Endothelial cell (in vitro differentiated cells): ENCODE measurements around the gene TPO. TPM values are rescaled to one million over a fixed set of nuclear protein-coding genes. Genes with fewer than 3 reads are reported as not detected.

Source experiments
- DNase-seq: peaks from one replicate; pipeline ENCODE4 v3.0.0; 2021; ENCODE audit warnings: low spot score
- H3K27ac Mint-ChIP-seq: one replicate; pipeline ENCODE4 v1.8.0; 2021; ENCODE audit warnings: mixed read lengths, inconsistent platforms; ENCODE audit not compliant: unreplicated experiment
- H3K27me3 Mint-ChIP-seq: one replicate; pipeline ENCODE4 v1.8.0; 2021; ENCODE audit warnings: mild to moderate bottlenecking, moderate library complexity, mixed read lengths, inconsistent platforms; ENCODE audit not compliant: unreplicated experiment
- H3K36me3 Mint-ChIP-seq: one replicate; pipeline ENCODE4 v1.8.0; 2021; ENCODE audit warnings: mild to moderate bottlenecking, low read depth, mixed read lengths, inconsistent platforms; ENCODE audit not compliant: unreplicated experiment
- H3K4me1 Mint-ChIP-seq: one replicate; pipeline ENCODE4 v1.8.0; 2021; ENCODE audit warnings: mild to moderate bottlenecking, mixed read lengths, inconsistent platforms; ENCODE audit not compliant: unreplicated experiment
- H3K4me3 Mint-ChIP-seq: one replicate; pipeline ENCODE4 v1.8.0; 2021; ENCODE audit warnings: mild to moderate bottlenecking, mixed read lengths, inconsistent platforms; ENCODE audit not compliant: unreplicated experiment
- H3K9me3 Mint-ChIP-seq: one replicate; pipeline ENCODE4 v1.8.0; 2021; ENCODE audit warnings: mixed read lengths, inconsistent platforms; ENCODE audit not compliant: unreplicated experiment
- total RNA-seq: library from RNA; stranded (reverse); fragmentation: NEBNext Ultra II Directional; extraction: Animal tissue kit (Norgen Biotek cat#: 25700); gene quantifications from one replicate; pipeline ENCODE4 v1.2.1, GENCODE V29; 2021; ENCODE audit not compliant: unreplicated experiment
- TF ChIP-seq, protein P1 (sequence below): fragments of 200-600 bp; sonication (generic); IDR thresholded peaks from one replicate; pipeline ENCODE4 v1.5.0; 2021; ENCODE audit warnings: antibody characterized with exemption; ENCODE audit not compliant: unreplicated experiment

The TPO gene
- total RNA-seq, 1 donor from 2014 or later, result 0.41 TPM

DNA sequence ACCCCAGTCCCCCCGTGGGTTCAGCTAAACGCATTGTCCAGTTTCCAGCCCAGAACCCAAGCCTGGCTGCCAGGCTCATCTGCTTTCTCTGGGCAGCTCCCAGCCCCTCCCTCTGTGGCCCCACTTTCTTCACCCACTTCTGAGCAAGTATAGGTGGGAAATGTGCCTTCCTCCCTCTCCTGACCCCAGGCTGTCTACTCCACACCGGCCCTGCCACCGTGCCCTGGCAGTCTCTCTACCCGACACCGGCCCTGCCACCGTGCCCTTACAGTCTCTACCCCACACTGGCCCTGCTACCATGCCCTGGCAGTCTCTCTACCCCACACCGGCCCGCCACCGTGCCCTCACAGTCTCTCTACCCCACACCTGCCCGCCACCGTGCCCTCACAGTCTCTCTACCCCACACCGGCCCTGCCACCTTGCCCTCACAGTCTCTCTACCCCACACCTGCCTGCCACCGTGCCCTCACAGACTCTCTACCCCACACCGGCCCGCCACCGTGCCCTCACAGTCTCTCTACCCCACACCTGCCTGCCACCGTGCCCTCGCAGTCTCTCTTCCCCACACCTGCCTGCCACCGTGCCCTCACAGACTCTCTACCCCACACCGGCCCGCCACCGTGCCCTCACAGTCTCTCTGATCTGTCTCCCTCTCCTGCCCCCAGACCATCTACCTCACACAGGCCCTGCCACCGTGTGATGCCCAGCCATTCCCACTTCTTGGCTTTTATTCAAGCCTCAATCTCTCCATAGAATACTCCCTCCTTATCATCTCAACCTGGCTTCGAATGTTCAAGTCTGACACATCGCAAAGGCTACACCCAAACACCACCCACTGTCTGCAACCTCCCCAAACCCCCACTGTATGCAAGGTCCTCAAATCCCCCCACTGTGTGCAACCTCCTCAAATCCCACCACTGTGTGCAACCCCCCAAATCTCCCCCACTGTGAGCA, 108.9 kb downstream of the TPO start:
- TF ChIP-seq, protein P1, sequence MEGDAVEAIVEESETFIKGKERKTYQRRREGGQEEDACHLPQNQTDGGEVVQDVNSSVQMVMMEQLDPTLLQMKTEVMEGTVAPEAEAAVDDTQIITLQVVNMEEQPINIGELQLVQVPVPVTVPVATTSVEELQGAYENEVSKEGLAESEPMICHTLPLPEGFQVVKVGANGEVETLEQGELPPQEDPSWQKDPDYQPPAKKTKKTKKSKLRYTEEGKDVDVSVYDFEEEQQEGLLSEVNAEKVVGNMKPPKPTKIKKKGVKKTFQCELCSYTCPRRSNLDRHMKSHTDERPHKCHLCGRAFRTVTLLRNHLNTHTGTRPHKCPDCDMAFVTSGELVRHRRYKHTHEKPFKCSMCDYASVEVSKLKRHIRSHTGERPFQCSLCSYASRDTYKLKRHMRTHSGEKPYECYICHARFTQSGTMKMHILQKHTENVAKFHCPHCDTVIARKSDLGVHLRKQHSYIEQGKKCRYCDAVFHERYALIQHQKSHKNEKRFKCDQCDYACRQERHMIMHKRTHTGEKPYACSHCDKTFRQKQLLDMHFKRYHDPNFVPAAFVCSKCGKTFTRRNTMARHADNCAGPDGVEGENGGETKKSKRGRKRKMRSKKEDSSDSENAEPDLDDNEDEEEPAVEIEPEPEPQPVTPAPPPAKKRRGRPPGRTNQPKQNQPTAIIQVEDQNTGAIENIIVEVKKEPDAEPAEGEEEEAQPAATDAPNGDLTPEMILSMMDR, result no peak
- H3K9me3 Mint-ChIP-seq, result no peaks in the 10 kb centered on the region
- no peaks in the 10 kb centered on the region for H3K36me3 Mint-ChIP-seq
- no peaks in the 10 kb centered on the region for H3K27me3 Mint-ChIP-seq
- no peak for DNase-seq
- no peaks in the 10 kb centered on the region for H3K4me1 Mint-ChIP-seq
- H3K27ac Mint-ChIP-seq, result peak overlapping the region; percentile 16
- H3K4me3 Mint-ChIP-seq, result no peak overlapping the region

DNA sequence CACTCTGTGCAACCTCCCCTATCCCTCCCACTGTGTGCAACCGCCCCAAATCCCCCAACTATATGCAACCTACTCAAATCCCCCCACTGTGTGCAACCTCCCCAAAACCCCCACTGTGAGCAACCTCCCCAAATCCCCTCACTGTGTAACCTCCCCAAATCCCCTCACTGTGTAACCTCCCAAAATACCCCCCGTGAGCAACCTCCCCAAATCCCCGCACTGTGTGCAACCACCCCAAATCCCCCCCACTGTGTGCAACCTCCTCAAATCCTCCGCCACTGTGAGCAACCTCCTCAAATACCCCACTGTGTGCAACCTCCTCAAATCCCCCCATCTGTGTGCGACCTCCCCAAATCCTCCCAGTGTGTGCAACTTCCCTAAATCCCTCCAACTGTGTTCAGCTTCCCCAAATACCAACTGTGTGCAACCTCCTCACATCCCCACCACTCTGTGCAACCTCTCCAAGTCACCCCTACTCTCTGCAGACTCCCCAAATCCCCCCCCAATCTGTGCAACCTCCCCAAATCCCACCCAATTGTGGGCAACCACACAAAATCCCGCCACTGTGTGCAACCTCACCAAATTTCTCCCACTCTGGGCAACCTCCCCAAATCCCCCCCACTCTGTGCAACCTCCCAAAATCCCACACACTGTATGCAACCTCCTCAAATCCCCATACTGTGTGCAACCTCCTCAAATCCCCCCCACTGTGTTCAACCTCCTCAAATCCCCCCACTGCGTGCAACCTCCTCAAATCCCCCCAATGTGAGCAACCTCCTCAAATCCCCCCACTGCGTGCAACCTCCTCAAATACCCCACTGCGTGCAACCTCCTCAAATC, 114.1 kb downstream of the TPO start:
- Mint-ChIP-seq H3K36me3 (no peaks in the 10 kb centered on the region), H3K9me3 (no peaks in the 10 kb centered on the region), H3K27me3 (no peaks in the 10 kb centered on the region), H3K27ac (no peak overlapping the region), H3K4me3 (no peak overlapping the region), H3K4me1 (no peaks in the 10 kb centered on the region)
- TF ChIP-seq, protein P1, result no peak
- no peak for DNase-seq

DNA sequence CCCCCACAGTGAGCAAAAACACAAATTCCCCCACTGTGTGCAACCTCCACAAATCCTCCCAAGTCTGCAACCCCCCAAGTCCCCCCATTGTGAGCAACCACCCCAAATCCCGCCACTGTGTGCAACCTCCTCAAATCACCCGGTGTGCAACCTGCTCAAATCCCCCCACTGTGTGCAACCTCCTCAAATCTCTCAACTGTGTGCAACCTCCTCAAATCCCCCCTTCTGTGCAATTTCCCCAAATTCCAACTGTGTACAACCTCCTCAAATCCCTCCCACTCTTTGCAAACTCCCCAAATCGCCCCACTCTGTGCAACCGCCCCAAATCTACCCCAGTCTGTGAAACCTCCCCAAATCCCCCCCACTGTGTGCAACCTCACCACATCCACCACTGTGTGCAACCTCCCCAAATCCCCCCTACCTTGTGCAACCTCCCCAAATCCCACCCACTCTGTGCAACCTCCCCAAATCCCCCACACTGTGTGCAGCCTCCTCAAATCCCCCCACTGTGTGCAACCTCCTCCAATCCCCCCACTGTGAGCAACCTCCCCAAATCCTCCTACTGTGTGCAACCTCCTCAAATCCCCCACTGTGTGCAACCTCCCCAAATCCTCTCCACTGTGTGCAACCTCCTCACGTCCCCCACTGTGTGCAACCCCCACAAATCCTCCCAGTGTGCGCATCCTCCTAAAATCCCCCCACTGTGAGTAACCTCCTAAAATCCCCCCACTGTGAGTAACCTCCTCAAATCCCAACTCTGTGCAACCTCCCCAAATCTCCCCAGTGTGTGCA, 115.2 kb downstream of the TPO start:
- Mint-ChIP-seq H3K4me1 (no peaks in the 10 kb centered on the region), H3K9me3 (no peaks in the 10 kb centered on the region), H3K27ac (no peak overlapping the region), H3K4me3 (no peak overlapping the region), H3K27me3 (no peaks in the 10 kb centered on the region), H3K36me3 (no peaks in the 10 kb centered on the region)
- TF ChIP-seq, protein P1, result no peak
- no peak for DNase-seq

DNA sequence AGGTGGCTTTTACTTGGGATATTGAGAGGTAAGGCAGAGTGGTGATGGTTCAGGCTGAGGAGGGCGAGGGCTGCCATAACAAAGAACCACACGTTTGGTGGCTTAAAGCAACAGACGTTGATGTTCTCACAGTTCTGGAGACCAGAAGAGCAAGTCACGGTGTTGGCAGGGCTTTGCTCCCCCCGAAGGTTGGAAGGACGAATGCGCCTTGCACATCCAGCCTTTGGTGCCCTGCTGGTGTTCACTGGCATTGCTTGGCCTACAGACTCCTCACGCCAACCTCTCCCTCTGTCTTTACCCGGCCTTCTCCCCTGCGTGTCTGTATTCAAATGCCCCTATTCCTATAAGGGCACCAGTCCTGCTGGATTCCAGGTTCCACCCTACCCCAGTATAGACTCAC, 125.4 kb downstream of the TPO start:
- DNase-seq, result peak; percentile 76
- TF ChIP-seq, protein P1, result peak; percentile 86
- no peaks in the 10 kb centered on the region for H3K36me3 Mint-ChIP-seq
- H3K9me3 Mint-ChIP-seq, result no peaks in the 10 kb centered on the region
- no peak overlapping the region for H3K27ac Mint-ChIP-seq
- no peak overlapping the region for H3K4me3 Mint-ChIP-seq
- H3K4me1 Mint-ChIP-seq, result no peaks in the 10 kb centered on the region
- H3K27me3 Mint-ChIP-seq, result no peaks in the 10 kb centered on the region
